ENCODE measurements around the gene TRPV2. TPM values are rescaled to one million over a fixed set of nuclear protein-coding genes. Genes with fewer than 3 reads are reported as not detected.

The TRPV2 gene
- total and polyA plus RNA-seq, 2 of the 4 experiments (the other 2 are of a cell fraction) = 30.8 to 32.8 TPM

GRCh38 chr17:16449121-16449570, 33.8 kb downstream of the TRPV2 start:
- H3K23ac ChIP-seq (ENCODE audit: low read depth, low read length) = no peak overlapping the region
- H3K36me3 ChIP-seq (ENCODE audit: control insufficient read depth, insufficient read depth, low read length) = peaks cover 35% of the 10 kb centered on the region
- H3K14ac ChIP-seq (replicated peaks; ENCODE audit: low read depth, low read length) = no peak overlapping the region
- H3K4me1 ChIP-seq (ENCODE audit: control insufficient read depth, insufficient read depth, low read length) = no peaks in the 10 kb centered on the region
- H3K9ac ChIP-seq (ENCODE audit: low read depth, low read length) = no peak overlapping the region
- ChIA-PET CTCF (no interaction called here), POLR2A (ENCODE audit: unreplicated experiment) (no interaction called here)
- H3K9me3 ChIP-seq (ENCODE audit: control insufficient read depth, insufficient read depth, low read length) = no peaks in the 10 kb centered on the region
- H2AK5ac ChIP-seq (ENCODE audit: low read depth, low read length) = no peak overlapping the region
- H3K4me2 ChIP-seq (ENCODE audit: low read depth, low read length) = no peak overlapping the region
- H4K20me1 ChIP-seq (ENCODE audit: insufficient read depth, low read length) = peaks cover 72% of the 10 kb centered on the region
- H3K27ac ChIP-seq (ENCODE audit: insufficient read depth, low read length) = no peak overlapping the region
- H2AK9ac ChIP-seq (replicated peaks; ENCODE audit: low read depth, low read length, poor library complexity) = no peak overlapping the region
- DNase-seq (peak; percentile 74), ATAC-seq (ENCODE audit: low read depth) (no peak)
- BruUV-seq (replicated peaks) = no TSS peak
- dilution Hi-C loops (cut with HindIII; ENCODE audit: low sequenced_read_pairs, unreplicated experiment) = no loop called here
- no peak overlapping the region for H2BK15ac ChIP-seq (ENCODE audit: low read depth, low read length)
- H3K79me1 ChIP-seq (ENCODE audit: low read depth in 1 of 2, low read length in 2 of 2) = peaks cover 0 to 64% of the 10 kb centered on the region in 2 experiments
- H3K4me3 ChIP-seq (ENCODE audit: insufficient read depth, low read depth, low read length) = no peak overlapping the region
- H2AFZ ChIP-seq (replicated peaks; ENCODE audit: low read length, poor library complexity) = no peak overlapping the region
- no peak overlapping the region for H4K91ac ChIP-seq (ENCODE audit: insufficient read depth, low read depth, low read length)
- 95% methylated on average over 6 of the region's 11 CpGs; no CpG with 5 or more reads in 1 of the 2 experiments for WGBS, 2 experiments (ENCODE audit: extremely low coverage in 2 of 2, insufficient read length in 1 of 2)
- H3K56ac ChIP-seq (ENCODE audit: extremely low read depth, insufficient read depth, low read length) = no peak overlapping the region
- H2BK120ac ChIP-seq (ENCODE audit: low read depth, low read length) = no peak overlapping the region
- H3K9me1 ChIP-seq (ENCODE audit: insufficient read depth, low read length) = peaks cover 16% of the 10 kb centered on the region
- intact Hi-C loops (cut with micrococcal nuclease) = no loop called here
- no peak overlapping the region for H4K8ac ChIP-seq (ENCODE audit: low read depth in 2 of 2, low read length in 2 of 2)
- no peak for TF ChIP-seq CEBPB (IDR thresholded peaks at IDR 0.05; ENCODE audit: low read depth, low read length)
- H2BK20ac ChIP-seq (ENCODE audit: low read depth, low read length) = no peak overlapping the region
- in situ Hi-C loops (cut with MboI; ENCODE audit: low sequenced_read_pairs) = no loop called here
- no peaks in the 10 kb centered on the region for H3K27me3 ChIP-seq (ENCODE audit: control insufficient read depth, insufficient read depth, low read length)
- H2BK5ac ChIP-seq (ENCODE audit: low read depth, low read length, poor library complexity, severe bottlenecking) = no peak overlapping the region
- H4K5ac ChIP-seq (ENCODE audit: low read depth, low read length) = no peak overlapping the region
- H3K4ac ChIP-seq (ENCODE audit: low read depth, low read length) = no peak overlapping the region
- H3K18ac ChIP-seq (ENCODE audit: low read depth, low read length) = no peak overlapping the region

All from IMR-90 (cell line).